CD4-positive, alpha-beta memory T cell (primary cell): ENCODE measurements around the gene SMKR1. TPM values are rescaled to one million over a fixed set of nuclear protein-coding genes. Genes with fewer than 3 reads are reported as not detected.
A peak's percentile ranks its signal among the peaks of the same experiment; 100 is the strongest.
"Not testable (repeated sequence)": the region's sequence is repeated elsewhere in the genome, so short reads cannot be mapped to it uniquely, and the experiment has no call there.

Experiments
- CTCF ChIA-PET: fragments of 350-600 bp; sonication (Branson Sonifier 250); formaldehyde crosslinking; loops from one replicate; lab custom pipeline; 2021; ENCODE audit warnings: inconsistent platforms; ENCODE audit not compliant: partially characterized antibody; lab: Charles Lee
- POLR2A ChIA-PET: fragments of 350-600 bp; sonication (Branson Sonifier 250); formaldehyde crosslinking; loops from one replicate; lab custom pipeline; 2021; ENCODE audit not compliant: partially characterized antibody; lab: Charles Lee
- DNase-seq, 5 donors: peaks; one replicate each; pipeline versions ENCODE4 v3.0.0 to v3.0.0-alpha.2; 2020 to 2022; ENCODE audit warnings: mixed read lengths in 1 of 5
- H3K27ac ChIP-seq: one replicate; pipeline ENCODE4 v1.7.0; 2013; ENCODE audit warnings: low read depth, low read length
- H3K27me3 ChIP-seq: 2 replicates; pipeline ENCODE4 v1.7.0; 2013; ENCODE audit warnings: mild to moderate bottlenecking, low read length, moderate library complexity; ENCODE audit not compliant: insufficient read depth
- H3K36me3 ChIP-seq: 2 replicates; pipeline ENCODE4 v1.7.0; 2013; ENCODE audit warnings: mild to moderate bottlenecking, low read length, moderate library complexity; ENCODE audit not compliant: insufficient read depth
- H3K4me1 ChIP-seq: 2 replicates; pipeline ENCODE4 v1.7.0; 2013; ENCODE audit warnings: mild to moderate bottlenecking, low read length, moderate library complexity; ENCODE audit not compliant: insufficient read depth
- H3K4me3 ChIP-seq, 2 donors: one replicate each; pipeline ENCODE4 v1.7.0; 2013; ENCODE audit warnings: low read length in 2 of 2, mild to moderate bottlenecking in 1 of 2
- H3K9me3 ChIP-seq, 2 donors: one replicate each; pipeline ENCODE4 v1.7.0; 2013; ENCODE audit warnings: low read length in 2 of 2, control low read depth in 1 of 2; ENCODE audit not compliant: control insufficient read depth in 1 of 2
- H3K27ac Mint-ChIP-seq, 7 donors: one replicate each; pipeline ENCODE4 v1.8.0; 2020 to 2021; ENCODE audit warnings: mixed read lengths in 7 of 7, mild to moderate bottlenecking in 6 of 7, inconsistent platforms in 3 of 7, moderate library complexity in 3 of 7
- H3K27me3 Mint-ChIP-seq, 2 donors: one replicate each; pipeline ENCODE4 v1.8.0; 2020 to 2021; ENCODE audit warnings: mixed read lengths in 2 of 2
- H3K36me3 Mint-ChIP-seq, 2 donors: one replicate each; pipeline ENCODE4 v1.8.0; 2020 to 2021; ENCODE audit warnings: mixed read lengths in 2 of 2, inconsistent platforms in 1 of 2, mild to moderate bottlenecking in 1 of 2
- H3K4me1 Mint-ChIP-seq, 4 donors: one replicate each; pipeline ENCODE4 v1.8.0; 2020 to 2021; ENCODE audit warnings: mixed read lengths in 4 of 4, mild to moderate bottlenecking in 1 of 4
- H3K4me3 Mint-ChIP-seq, 8 donors: one replicate each; pipeline ENCODE4 v1.8.0; 2020 to 2021; ENCODE audit warnings: mixed read lengths in 8 of 8, mild to moderate bottlenecking in 7 of 8, moderate library complexity in 6 of 8, inconsistent platforms in 3 of 8
- H3K9me3 Mint-ChIP-seq, 8 donors: one replicate each; pipeline ENCODE4 v1.8.0; 2020 to 2021; ENCODE audit warnings: mixed read lengths in 8 of 8, mild to moderate bottlenecking in 5 of 8, inconsistent platforms in 3 of 8, moderate library complexity in 1 of 8
- intact Hi-C: fragments of 100-400 bp; cut with micrococcal nuclease; formaldehyde crosslinking; loops from one replicate; pipeline ENCODE4 v1.15.1; 2023
- polyA plus RNA-seq, 2 donors: library from polyadenylated mRNA; unstranded; fragments of 300-500 nt; fragmentation: Illumina TruSeq; gene quantifications; one replicate each; pipeline ENCODE4 v1.2.3, GENCODE V29; 2021
- total RNA-seq, 2 experiments: library from RNA; stranded (reverse); gene quantifications; one replicate each; pipeline ENCODE4 v1.2.3, GENCODE V29; 2021

The SMKR1 gene
- total and polyA plus RNA-seq, 4 experiments from 2014 or later, result 1.2 to 7.9 (median 2.0) TPM

- intact Hi-C loops, result no loop called here
Observed at GRCh38 chr7:129480674-129481363, 21.5 kb upstream of the SMKR1 start.

DNA sequence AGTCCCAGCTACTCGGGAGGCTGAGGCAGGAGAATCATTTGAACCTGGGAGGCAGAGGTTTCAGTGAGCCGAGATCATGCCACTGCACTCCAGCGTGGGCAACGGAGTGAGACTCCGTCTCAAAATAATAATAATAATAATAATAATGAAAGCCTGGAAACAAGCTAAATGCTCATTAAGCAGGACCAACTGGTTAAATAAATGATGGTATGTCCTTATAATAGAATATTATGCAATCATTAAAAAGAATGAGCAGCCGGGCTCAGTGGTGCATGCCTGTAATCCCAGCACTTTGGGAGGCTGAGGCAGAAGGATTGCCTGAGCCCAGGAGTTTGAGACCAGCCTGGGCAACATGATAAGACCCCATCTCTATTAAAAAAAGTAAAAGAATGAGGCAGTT, 21.0 kb upstream of the SMKR1 start:
- intact Hi-C loops, H3K27me3 Mint-ChIP-seq, H3K36me3 Mint-ChIP-seq, H3K9me3 Mint-ChIP-seq, H3K4me3 ChIP-seq, H3K9me3 ChIP-seq, DNase-seq, H3K4me1 Mint-ChIP-seq, H3K4me1 ChIP-seq, H3K27ac Mint-ChIP-seq, POLR2A ChIA-PET, H3K4me3 Mint-ChIP-seq, H3K36me3 ChIP-seq, H3K27ac ChIP-seq, H3K27me3 ChIP-seq: not testable (repeated sequence)
- CTCF ChIA-PET, result interaction anchor here (0.6 to 1.7 kb wide), 3 partner anchors 10 to 122 kb away, joined by 3 to 5 read pairs (median 3); no protein-coding TSS in a partner anchor

More at GRCh38 chr7:129480674-129481363, 21.5 kb upstream of the SMKR1 start:
- no peaks in the 10 kb centered on the region for H3K36me3 Mint-ChIP-seq
- no peaks in the 10 kb centered on the region for H3K9me3 Mint-ChIP-seq
- no peaks in the 10 kb centered on the region for H3K27me3 Mint-ChIP-seq
- Histone ChIP-seq H3K36me3 (no peaks in the 10 kb centered on the region), H3K27me3 (no peaks in the 10 kb centered on the region), H3K4me3 (no peak overlapping the region), H3K9me3 (no peaks in the 10 kb centered on the region), H3K27ac (no peak overlapping the region), H3K4me1 (no peaks in the 10 kb centered on the region)
- no peak overlapping the region for H3K4me3 Mint-ChIP-seq
- H3K4me1 Mint-ChIP-seq, result no peaks in the 10 kb centered on the region
- DNase-seq, result no peak
- ChIA-PET CTCF (interaction anchor here (0.6 to 1.7 kb wide), 3 partner anchors 9 to 123 kb away, joined by 3 to 5 read pairs (median 3); no protein-coding TSS in a partner anchor), POLR2A (no interaction called here)
- H3K27ac Mint-ChIP-seq, result no peak overlapping the region

GRCh38 chr7:129482781-129483180, 19.6 kb upstream of the SMKR1 start:
- no peaks in the 10 kb centered on the region for H3K36me3 ChIP-seq

GRCh38 chr7:129489491-129489890, 12.8 kb upstream of the SMKR1 start:
- ChIA-PET CTCF (interaction anchor here (1.6 kb wide), 1 partner anchor 146 kb away, joined by 4 read pairs; no protein-coding TSS in a partner anchor), POLR2A (no interaction called here)
- Histone ChIP-seq H3K27ac (no peak overlapping the region), H3K4me3 (no peak overlapping the region), H3K27me3 (no peaks in the 10 kb centered on the region), H3K4me1 (peaks cover 3% of the 10 kb centered on the region), H3K9me3 (no peaks in the 10 kb centered on the region), H3K36me3 (no peaks in the 10 kb centered on the region)
- intact Hi-C loops, result no loop called here
- no peak for DNase-seq
- H3K4me1 Mint-ChIP-seq, result peaks cover 3 to 9% (median 7%) of the 10 kb centered on the region in 4 donors
- no peaks in the 10 kb centered on the region for H3K9me3 Mint-ChIP-seq
- no peak overlapping the region for H3K4me3 Mint-ChIP-seq
- H3K36me3 Mint-ChIP-seq, result no peaks in the 10 kb centered on the region
- no peak overlapping the region for H3K27ac Mint-ChIP-seq
- H3K27me3 Mint-ChIP-seq, result no peaks in the 10 kb centered on the region

More at GRCh38 chr7:129482781-129483180, 19.6 kb upstream of the SMKR1 start:
- no peaks in the 10 kb centered on the region for H3K9me3 Mint-ChIP-seq
- H3K27ac ChIP-seq, result no peak overlapping the region
- no peaks in the 10 kb centered on the region for H3K27me3 ChIP-seq
- intact Hi-C loops, result no loop called here
- ChIA-PET POLR2A (no interaction called here), CTCF (interaction anchor here (1.2 kb wide), 1 partner anchor 11 kb away, joined by 3 read pairs; no protein-coding TSS in a partner anchor)
- no peak overlapping the region for H3K27ac Mint-ChIP-seq
- DNase-seq, result no peak
- no peak overlapping the region for H3K4me3 Mint-ChIP-seq
- H3K4me1 Mint-ChIP-seq, result no peaks in the 10 kb centered on the region
- no peaks in the 10 kb centered on the region for H3K4me1 ChIP-seq
- H3K27me3 Mint-ChIP-seq, result no peaks in the 10 kb centered on the region
- H3K36me3 Mint-ChIP-seq, result no peaks in the 10 kb centered on the region
- no peak overlapping the region for H3K4me3 ChIP-seq
- H3K9me3 ChIP-seq, result no peaks in the 10 kb centered on the region

DNA sequence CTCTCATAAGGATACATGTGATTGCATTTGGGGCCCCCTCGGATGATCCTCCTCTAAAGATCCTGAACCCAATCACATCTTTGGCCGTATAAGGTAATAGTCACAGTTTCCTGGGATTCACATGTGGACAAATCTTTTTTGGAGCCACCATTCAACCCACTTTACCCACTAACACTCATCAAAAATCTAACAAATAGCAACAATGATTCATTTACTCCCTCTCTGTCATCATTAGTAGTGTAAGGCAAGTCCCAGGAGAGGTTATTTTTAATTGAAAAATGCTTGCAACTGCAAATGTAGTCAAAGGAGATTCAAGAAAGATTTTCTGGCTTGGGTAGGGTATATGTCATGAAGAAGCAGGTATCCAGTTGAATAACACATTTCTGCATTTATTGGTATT, 9.9 kb upstream of the SMKR1 start:
- H3K9me3 Mint-ChIP-seq, result no peaks in the 10 kb centered on the region
- H3K36me3 ChIP-seq, result no peaks in the 10 kb centered on the region

DNA sequence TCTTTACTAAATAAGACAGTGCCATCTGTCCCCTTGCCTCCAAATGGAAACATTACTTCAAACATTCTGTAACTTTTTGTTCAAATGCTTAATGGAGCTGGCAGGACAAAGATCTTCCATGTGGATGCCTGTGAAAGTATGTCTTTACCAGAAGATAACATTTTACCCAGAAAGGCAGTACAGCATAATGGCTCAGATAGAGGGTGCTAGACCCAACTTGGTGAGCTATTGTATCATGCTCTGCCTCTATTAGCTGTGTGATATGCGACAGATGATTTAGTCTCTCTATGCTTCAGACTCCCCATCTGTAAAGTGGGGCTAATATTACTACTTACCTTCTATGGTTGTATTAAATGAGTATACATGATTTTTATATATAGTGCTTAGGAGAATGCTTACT, 8.8 kb upstream of the SMKR1 start:
- H3K4me3 ChIP-seq, result no peak overlapping the region
- POLR2A ChIA-PET, result no interaction called here
- no peaks in the 10 kb centered on the region for H3K36me3 ChIP-seq
- intact Hi-C loops, result no loop called here
- DNase-seq, result peak in 1 of 5 donors; percentile 16
- no peak overlapping the region for H3K4me3 Mint-ChIP-seq
- no peaks in the 10 kb centered on the region for H3K27me3 ChIP-seq
- CTCF ChIA-PET, result interaction anchor here (0.5 to 1.4 kb wide), 3 partner anchors 22 to 126 kb away, joined by 3 read pairs; no protein-coding TSS in a partner anchor
- H3K27ac Mint-ChIP-seq, result peak overlapping the region; percentile 42 to 81 (median 73)
- no peaks in the 10 kb centered on the region for H3K9me3 ChIP-seq
- H3K36me3 Mint-ChIP-seq, result no peaks in the 10 kb centered on the region
- peaks cover 5 to 9% (median 7%) of the 10 kb centered on the region in 4 donors for H3K4me1 Mint-ChIP-seq
- no peaks in the 10 kb centered on the region for H3K27me3 Mint-ChIP-seq
- no peaks in the 10 kb centered on the region for H3K9me3 Mint-ChIP-seq
- peaks cover 3% of the 10 kb centered on the region for H3K4me1 ChIP-seq
- no peak overlapping the region for H3K27ac ChIP-seq

More for the DNA sequence above, 9.9 kb upstream of the SMKR1 start:
- no peaks in the 10 kb centered on the region for H3K9me3 ChIP-seq
- H3K27ac ChIP-seq, result no peak overlapping the region
- CTCF ChIA-PET, result no interaction called here
- POLR2A ChIA-PET, result no interaction called here
- no peaks in the 10 kb centered on the region for H3K36me3 Mint-ChIP-seq
- H3K4me3 Mint-ChIP-seq, result no peak overlapping the region
- H3K27me3 ChIP-seq, result no peaks in the 10 kb centered on the region
- peaks cover 3% of the 10 kb centered on the region for H3K4me1 ChIP-seq
- H3K4me1 Mint-ChIP-seq, result peaks cover 5 to 9% (median 7%) of the 10 kb centered on the region in 4 donors
- H3K4me3 ChIP-seq, result no peak overlapping the region
- no peaks in the 10 kb centered on the region for H3K27me3 Mint-ChIP-seq
- intact Hi-C loops, result no loop called here
- no peak for DNase-seq
- peak overlapping the region in 2 of 7 donors; percentile 6 to 17 for H3K27ac Mint-ChIP-seq

DNA sequence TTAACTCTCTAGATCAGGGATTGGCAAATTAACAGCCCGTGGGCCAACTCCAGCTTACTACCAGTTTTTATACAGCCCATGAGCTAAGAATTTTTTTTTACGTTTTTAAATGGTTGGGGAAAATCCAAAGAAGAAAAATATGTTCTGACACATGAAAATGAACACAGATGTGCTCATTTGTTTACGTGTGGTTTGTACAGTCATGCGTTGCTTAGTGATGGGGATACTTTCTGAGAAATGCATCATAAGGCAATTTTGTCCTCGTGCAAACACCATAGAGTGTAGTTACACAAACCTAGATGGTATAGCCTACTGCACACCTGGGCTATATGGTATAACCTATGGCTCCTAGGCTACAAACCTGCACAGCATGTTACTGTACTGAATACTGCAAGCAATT, 8.3 kb upstream of the SMKR1 start:
- Histone ChIP-seq H3K36me3 (no peaks in the 10 kb centered on the region), H3K27me3 (no peaks in the 10 kb centered on the region), H3K27ac (no peak overlapping the region), H3K9me3 (no peaks in the 10 kb centered on the region), H3K4me1 (peaks cover 3% of the 10 kb centered on the region), H3K4me3 (no peak overlapping the region)
- Mint-ChIP-seq H3K9me3 (no peaks in the 10 kb centered on the region), H3K36me3 (no peaks in the 10 kb centered on the region), H3K4me3 (no peak overlapping the region), H3K27me3 (no peaks in the 10 kb centered on the region), H3K27ac (peak overlapping the region in 6 of 7 donors; percentile 42 to 81 (median 75)), H3K4me1 (peaks cover 5 to 9% (median 7%) of the 10 kb centered on the region in 4 donors)
- ChIA-PET CTCF (interaction anchor here (0.5 to 1.4 kb wide), 4 partner anchors 21 to 126 kb away, joined by 3 read pairs; no protein-coding TSS in a partner anchor), POLR2A (no interaction called here)
- intact Hi-C loops, result no loop called here
- peak in 2 of 5 donors; percentile 31 to 53 for DNase-seq
